ENCODE data around the gene GOT1. TPM values are rescaled to one million over a fixed set of nuclear protein-coding genes. Genes with fewer than 3 reads are reported as not detected.

The GOT1 gene
- total and polyA plus RNA-seq, 4 donors, result 73.5 to 271 (median 123) TPM

DNA sequence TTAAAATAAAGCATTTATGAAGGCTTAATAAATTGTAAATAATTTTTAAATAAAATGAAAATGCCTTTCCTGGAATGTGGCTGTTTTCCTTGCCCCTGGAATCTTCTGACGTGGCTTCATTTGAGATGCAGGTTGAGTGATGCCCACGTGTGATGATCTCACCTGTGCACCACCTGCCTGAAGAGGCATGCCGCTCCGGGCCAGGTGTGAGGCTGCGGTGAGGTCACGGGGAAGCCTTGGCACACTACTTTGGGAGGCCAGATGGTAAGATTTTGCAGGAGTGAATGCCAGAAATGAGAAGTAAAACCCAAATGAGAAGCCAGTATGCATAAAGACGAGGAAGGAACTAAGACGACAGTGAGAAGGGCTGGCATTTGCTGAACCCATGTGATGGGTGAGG is 36.2 kb downstream of the GOT1 start:
- H3K4me1 ChIP-seq (ENCODE audit: control insufficient read depth in 4 of 4, insufficient read depth in 4 of 4, low read length in 3 of 4), result peaks cover 5 to 46% (median 32%) of the 10 kb centered on the region in 4 donors
- no peak overlapping the region for H3K9ac ChIP-seq (ENCODE audit: low read depth in 1 of 2, low read length in 2 of 2)
- H3K27me3 ChIP-seq (ENCODE audit: control insufficient read depth in 4 of 4, insufficient read depth in 4 of 4, low read length in 3 of 4), result no peaks in the 10 kb centered on the region
- TF ChIP-seq HNF4G (IDR thresholded peaks at IDR 0.05), result no peak
- TF ChIP-seq RXRA (IDR thresholded peaks at IDR 0.05), result no peak
- no peak for TF ChIP-seq JUND (IDR thresholded peaks at IDR 0.05)
- no peak for TF ChIP-seq EGR1 (IDR thresholded peaks at IDR 0.05; ENCODE audit: low read depth in 2 of 2)
- no peak for TF ChIP-seq RAD21 (IDR thresholded peaks at IDR 0.05)
- no peak for TF ChIP-seq HNF4A (conservative IDR thresholded peaks at IDR 0.05)
- TF ChIP-seq FOXA1 (IDR thresholded peaks at IDR 0.05), result no peak
- TF ChIP-seq, protein P1, sequence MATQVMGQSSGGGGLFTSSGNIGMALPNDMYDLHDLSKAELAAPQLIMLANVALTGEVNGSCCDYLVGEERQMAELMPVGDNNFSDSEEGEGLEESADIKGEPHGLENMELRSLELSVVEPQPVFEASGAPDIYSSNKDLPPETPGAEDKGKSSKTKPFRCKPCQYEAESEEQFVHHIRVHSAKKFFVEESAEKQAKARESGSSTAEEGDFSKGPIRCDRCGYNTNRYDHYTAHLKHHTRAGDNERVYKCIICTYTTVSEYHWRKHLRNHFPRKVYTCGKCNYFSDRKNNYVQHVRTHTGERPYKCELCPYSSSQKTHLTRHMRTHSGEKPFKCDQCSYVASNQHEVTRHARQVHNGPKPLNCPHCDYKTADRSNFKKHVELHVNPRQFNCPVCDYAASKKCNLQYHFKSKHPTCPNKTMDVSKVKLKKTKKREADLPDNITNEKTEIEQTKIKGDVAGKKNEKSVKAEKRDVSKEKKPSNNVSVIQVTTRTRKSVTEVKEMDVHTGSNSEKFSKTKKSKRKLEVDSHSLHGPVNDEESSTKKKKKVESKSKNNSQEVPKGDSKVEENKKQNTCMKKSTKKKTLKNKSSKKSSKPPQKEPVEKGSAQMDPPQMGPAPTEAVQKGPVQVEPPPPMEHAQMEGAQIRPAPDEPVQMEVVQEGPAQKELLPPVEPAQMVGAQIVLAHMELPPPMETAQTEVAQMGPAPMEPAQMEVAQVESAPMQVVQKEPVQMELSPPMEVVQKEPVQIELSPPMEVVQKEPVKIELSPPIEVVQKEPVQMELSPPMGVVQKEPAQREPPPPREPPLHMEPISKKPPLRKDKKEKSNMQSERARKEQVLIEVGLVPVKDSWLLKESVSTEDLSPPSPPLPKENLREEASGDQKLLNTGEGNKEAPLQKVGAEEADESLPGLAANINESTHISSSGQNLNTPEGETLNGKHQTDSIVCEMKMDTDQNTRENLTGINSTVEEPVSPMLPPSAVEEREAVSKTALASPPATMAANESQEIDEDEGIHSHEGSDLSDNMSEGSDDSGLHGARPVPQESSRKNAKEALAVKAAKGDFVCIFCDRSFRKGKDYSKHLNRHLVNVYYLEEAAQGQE (IDR thresholded peaks at IDR 0.05), result no peak
- TF ChIP-seq YY1 (IDR thresholded peaks at IDR 0.05), result no peak
- no peak for TF ChIP-seq GABPA (IDR thresholded peaks at IDR 0.05 in 1 of 2, conservative IDR thresholded peaks at IDR 0.05 in 1 of 2)
- no peak for TF ChIP-seq TAF1 (conservative IDR thresholded peaks at IDR 0.05)
- TF ChIP-seq, protein P2, sequence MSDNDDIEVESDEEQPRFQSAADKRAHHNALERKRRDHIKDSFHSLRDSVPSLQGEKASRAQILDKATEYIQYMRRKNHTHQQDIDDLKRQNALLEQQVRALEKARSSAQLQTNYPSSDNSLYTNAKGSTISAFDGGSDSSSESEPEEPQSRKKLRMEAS (IDR thresholded peaks at IDR 0.05), result no peak
- no peak for TF ChIP-seq NR2F2 (IDR thresholded peaks at IDR 0.05)
- TF ChIP-seq, protein P3, sequence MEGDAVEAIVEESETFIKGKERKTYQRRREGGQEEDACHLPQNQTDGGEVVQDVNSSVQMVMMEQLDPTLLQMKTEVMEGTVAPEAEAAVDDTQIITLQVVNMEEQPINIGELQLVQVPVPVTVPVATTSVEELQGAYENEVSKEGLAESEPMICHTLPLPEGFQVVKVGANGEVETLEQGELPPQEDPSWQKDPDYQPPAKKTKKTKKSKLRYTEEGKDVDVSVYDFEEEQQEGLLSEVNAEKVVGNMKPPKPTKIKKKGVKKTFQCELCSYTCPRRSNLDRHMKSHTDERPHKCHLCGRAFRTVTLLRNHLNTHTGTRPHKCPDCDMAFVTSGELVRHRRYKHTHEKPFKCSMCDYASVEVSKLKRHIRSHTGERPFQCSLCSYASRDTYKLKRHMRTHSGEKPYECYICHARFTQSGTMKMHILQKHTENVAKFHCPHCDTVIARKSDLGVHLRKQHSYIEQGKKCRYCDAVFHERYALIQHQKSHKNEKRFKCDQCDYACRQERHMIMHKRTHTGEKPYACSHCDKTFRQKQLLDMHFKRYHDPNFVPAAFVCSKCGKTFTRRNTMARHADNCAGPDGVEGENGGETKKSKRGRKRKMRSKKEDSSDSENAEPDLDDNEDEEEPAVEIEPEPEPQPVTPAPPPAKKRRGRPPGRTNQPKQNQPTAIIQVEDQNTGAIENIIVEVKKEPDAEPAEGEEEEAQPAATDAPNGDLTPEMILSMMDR (IDR thresholded peaks at IDR 0.05; ENCODE audit: low read depth, low read length, missing input control), result no peak
- TF ChIP-seq SP1 (IDR thresholded peaks at IDR 0.05), result no peak
- TF ChIP-seq, protein P4, sequence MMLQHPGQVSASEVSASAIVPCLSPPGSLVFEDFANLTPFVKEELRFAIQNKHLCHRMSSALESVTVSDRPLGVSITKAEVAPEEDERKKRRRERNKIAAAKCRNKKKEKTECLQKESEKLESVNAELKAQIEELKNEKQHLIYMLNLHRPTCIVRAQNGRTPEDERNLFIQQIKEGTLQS (IDR thresholded peaks at IDR 0.05), result no peak
- TF ChIP-seq, protein P5, sequence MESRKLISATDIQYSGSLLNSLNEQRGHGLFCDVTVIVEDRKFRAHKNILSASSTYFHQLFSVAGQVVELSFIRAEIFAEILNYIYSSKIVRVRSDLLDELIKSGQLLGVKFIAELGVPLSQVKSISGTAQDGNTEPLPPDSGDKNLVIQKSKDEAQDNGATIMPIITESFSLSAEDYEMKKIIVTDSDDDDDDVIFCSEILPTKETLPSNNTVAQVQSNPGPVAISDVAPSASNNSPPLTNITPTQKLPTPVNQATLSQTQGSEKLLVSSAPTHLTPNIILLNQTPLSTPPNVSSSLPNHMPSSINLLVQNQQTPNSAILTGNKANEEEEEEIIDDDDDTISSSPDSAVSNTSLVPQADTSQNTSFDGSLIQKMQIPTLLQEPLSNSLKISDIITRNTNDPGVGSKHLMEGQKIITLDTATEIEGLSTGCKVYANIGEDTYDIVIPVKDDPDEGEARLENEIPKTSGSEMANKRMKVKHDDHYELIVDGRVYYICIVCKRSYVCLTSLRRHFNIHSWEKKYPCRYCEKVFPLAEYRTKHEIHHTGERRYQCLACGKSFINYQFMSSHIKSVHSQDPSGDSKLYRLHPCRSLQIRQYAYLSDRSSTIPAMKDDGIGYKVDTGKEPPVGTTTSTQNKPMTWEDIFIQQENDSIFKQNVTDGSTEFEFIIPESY (IDR thresholded peaks at IDR 0.05), result no peak
- no peak for TF ChIP-seq FOXA2 (IDR thresholded peaks at IDR 0.05)
- no peaks in the 10 kb centered on the region for H3K9me3 ChIP-seq (ENCODE audit: control insufficient read depth in 4 of 4, low read length in 3 of 4)
- DNase-seq (ENCODE audit: low spot score), result no peak
- no peak overlapping the region for H3K27ac ChIP-seq (ENCODE audit: low read depth in 1 of 2, low read length in 2 of 2)
- peaks cover 7 to 28% (median 27%) of the 10 kb centered on the region in 4 donors for H3K36me3 ChIP-seq (ENCODE audit: control insufficient read depth in 4 of 4, insufficient read depth in 3 of 4, low read depth in 1 of 4, low read length in 3 of 4)
- no peak overlapping the region for H3K4me3 ChIP-seq (ENCODE audit: low read depth in 1 of 3, low read length in 3 of 3)
- WGBS, result 80% methylated on average over 8 of the region's 8 CpGs

All from liver (tissue), 9 donors.